Gastrocnemius medialis (tissue), 4 donors: ENCODE results near the gene DARS1.
A peak's percentile ranks its signal among the peaks of the same experiment; 100 is the strongest.

Experiments used
- POLR2A ChIP-seq, 2 donors: fragments of 450-650 bp; IDR thresholded peaks; one replicate each; pipeline ENCODE4 v1.6.1; 2017; ENCODE audit warnings: antibody characterized with exemption in 2 of 2, mild to moderate bottlenecking in 2 of 2, moderate library complexity in 2 of 2
- TF ChIP-seq, protein P1 (sequence below), 5 experiments: fragments of 450-650 bp in 3 of 5; fragments of 200-600 bp in 2 of 5; sonication (generic) in 2 of 5; IDR thresholded peaks in 4 of 5; conservative IDR thresholded peaks in 1 of 5; 1 replicate in 4 of 5; 2 replicates in 1 of 5; pipeline ENCODE4 v1.5.1; 2016 to 2019; ENCODE audit warnings: antibody characterized with exemption in 5 of 5, mild to moderate bottlenecking in 3 of 5, moderate library complexity in 3 of 5

DNA sequence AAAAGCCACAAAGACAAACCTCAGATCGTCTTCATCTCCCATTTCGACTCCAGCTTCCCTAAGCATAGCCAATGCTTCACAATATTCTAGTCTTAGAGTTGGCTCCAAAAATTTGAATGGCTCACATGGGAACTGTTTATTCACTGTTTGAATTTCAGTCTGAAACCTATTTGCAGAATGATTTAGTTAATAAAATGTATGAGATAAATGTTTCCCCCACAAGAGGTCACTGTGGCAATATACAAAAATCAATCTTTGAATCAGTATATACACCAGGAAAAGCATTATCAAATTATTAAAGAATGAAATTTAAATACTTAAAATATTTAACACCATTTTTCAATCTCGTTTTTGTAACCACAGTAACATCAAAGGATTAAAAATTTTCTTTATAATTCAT lies 69.2 kb downstream of the DARS1 start:
- TF ChIP-seq, protein P1, sequence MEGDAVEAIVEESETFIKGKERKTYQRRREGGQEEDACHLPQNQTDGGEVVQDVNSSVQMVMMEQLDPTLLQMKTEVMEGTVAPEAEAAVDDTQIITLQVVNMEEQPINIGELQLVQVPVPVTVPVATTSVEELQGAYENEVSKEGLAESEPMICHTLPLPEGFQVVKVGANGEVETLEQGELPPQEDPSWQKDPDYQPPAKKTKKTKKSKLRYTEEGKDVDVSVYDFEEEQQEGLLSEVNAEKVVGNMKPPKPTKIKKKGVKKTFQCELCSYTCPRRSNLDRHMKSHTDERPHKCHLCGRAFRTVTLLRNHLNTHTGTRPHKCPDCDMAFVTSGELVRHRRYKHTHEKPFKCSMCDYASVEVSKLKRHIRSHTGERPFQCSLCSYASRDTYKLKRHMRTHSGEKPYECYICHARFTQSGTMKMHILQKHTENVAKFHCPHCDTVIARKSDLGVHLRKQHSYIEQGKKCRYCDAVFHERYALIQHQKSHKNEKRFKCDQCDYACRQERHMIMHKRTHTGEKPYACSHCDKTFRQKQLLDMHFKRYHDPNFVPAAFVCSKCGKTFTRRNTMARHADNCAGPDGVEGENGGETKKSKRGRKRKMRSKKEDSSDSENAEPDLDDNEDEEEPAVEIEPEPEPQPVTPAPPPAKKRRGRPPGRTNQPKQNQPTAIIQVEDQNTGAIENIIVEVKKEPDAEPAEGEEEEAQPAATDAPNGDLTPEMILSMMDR (IDR thresholded peaks at IDR 0.05 in 4 of 5, conservative IDR thresholded peaks at IDR 0.05 in 1 of 5), result peak in 2 of 5 experiments; percentile 30 to 47
- TF ChIP-seq POLR2A (IDR thresholded peaks at IDR 0.05), result no peak
